GM18502 (cell line): ENCODE results near the gene TMEM183A.

ENCODE experiments used
- ATAC-seq: cut with Tn5 transposase; IDR thresholded peaks from one replicate; pipeline ENCODE4 v1.9.1; 2021; ENCODE audit warnings: mild to moderate bottlenecking; ENCODE audit not compliant: unreplicated experiment, poor library complexity

Gene TMEM183A

GRCh38 chr1:203044546-203045250 lies 37.5 kb downstream of the TMEM183A start:
- ATAC-seq = no peak

DNA sequence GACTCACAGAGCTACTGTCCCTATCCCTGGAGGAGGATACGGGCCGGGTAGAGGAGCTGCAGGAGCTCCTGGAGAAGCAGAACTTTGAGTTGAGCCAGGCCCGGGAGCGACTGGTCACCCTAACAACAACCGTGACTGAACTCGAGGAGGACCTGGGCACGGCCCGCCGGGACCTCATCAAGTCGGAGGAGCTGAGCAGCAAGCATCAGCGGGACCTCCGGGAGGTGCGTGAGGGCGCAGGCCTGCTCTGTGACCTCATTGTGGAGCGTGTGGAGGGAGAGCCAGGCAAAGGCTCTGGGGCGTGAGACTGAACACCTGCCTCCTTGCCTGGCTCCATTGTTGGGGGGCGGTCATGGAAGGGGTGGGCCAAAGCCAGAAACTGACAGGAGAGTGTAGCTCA lies 38.2 kb downstream of the TMEM183A start:
- ATAC-seq = no peak

GRCh38 chr1:203045821-203046594 lies 38.8 kb downstream of the TMEM183A start:
- no peak for ATAC-seq

GRCh38 chr1:203046984-203047630 lies 39.9 kb downstream of the TMEM183A start:
- no peak for ATAC-seq

GRCh38 chr1:203048086-203048485 lies 40.9 kb downstream of the TMEM183A start:
- no peak for ATAC-seq

GRCh38 chr1:203048555-203049051 lies 41.4 kb downstream of the TMEM183A start:
- no peak for ATAC-seq

DNA sequence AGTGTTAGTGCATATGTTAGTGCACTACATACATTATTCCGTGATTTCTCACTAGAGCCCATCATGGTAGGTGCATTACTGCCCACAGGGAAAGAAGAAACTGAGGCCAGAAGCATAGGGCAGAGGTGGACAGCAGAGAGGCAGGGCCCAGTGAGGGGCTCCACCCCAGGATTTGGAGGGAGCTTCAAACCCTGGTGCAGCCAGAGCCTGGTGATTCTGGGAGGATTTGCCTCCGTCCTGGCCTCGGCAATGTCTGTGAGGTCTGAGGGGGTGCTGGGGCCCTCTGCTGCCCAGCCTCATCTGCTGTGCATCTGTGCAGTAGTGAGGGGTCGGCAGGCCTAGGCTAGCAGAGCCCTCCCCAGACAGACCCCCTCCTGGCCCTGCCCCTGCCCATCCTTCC lies 41.9 kb downstream of the TMEM183A start:
- no peak for ATAC-seq

DNA sequence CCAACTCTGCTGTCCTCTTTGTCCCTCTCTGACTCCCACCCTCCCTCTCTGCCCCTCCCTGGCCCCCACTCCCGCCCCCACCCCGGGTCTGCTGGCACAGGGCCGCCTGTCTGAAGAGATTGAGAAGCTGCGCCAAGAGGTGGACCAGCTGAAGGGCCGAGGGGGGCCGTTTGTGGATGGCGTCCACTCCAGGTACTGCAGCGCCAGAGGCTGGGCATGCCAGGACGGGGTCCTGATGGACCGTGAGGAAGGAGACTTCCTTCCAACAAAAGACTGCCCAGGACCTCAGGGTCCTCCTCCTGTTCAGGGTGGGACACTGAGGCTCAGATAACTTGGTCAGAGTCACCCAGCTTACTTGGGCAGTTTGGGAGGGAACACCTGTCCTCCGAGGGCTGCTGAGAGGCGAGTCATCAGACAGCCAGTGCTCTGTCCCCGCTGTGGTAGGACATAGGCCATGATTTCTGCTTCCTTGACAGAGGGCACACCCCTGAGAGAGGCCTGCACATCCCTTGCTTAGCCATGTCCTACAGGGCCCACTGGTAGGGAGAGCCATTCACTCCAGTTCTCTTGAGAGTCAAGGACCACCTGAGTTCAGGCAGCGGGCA lies 42.5 kb downstream of the TMEM183A start:
- ATAC-seq = no peak

DNA sequence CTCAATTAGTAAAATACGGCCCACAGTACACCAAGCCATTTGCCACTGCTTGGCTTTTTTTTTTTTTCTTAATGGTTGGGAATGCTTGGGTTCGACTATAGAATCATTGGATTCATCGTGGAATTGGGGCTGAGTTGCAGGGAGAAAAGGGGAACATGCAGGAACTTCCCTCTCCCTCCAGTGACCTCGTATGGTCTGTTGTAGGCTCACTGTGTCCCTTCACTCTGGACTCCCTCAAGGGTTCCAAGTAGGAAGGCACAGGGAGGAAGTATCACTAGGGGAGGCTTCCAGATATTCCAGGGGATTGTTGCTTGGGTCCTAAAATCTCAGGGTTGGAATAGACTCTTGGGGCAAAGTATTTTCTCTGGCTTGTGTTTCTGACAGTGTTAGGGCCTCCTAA lies 43.7 kb downstream of the TMEM183A start:
- no peak for ATAC-seq

- ATAC-seq = no peak
These were observed 44.7 kb downstream of the TMEM183A start for GRCh38 chr1:203051841-203052324.

- no peak for ATAC-seq
These were observed 45.4 kb downstream of the TMEM183A start for GRCh38 chr1:203052601-203053000.

DNA sequence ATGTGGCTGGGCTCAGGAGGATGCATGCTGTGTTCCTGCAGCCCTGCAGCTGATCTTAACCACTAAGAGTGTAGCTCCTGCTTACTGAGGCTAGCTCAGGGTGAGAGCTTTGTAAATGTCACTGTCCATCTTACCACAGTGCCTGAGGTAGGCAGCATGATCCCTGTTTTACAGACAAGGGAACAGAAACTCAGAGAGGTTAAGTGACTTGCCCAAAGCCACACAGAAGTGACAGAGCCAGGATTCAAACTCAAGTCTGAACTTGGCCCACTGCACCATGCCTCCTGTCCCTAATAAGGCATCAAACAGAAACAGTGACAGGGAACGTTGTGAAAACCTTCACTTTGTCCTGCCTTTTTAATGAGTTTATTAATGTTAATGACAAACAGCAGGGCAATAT lies 47.0 kb downstream of the TMEM183A start:
- no peak for ATAC-seq

GRCh38 chr1:203054642-203055041 lies 47.5 kb downstream of the TMEM183A start:
- no peak for ATAC-seq

- ATAC-seq = no peak
These were observed 48.1 kb downstream of the TMEM183A start for GRCh38 chr1:203055161-203055799.

GRCh38 chr1:203056012-203056411 lies 48.8 kb downstream of the TMEM183A start:
- ATAC-seq = no peak

DNA sequence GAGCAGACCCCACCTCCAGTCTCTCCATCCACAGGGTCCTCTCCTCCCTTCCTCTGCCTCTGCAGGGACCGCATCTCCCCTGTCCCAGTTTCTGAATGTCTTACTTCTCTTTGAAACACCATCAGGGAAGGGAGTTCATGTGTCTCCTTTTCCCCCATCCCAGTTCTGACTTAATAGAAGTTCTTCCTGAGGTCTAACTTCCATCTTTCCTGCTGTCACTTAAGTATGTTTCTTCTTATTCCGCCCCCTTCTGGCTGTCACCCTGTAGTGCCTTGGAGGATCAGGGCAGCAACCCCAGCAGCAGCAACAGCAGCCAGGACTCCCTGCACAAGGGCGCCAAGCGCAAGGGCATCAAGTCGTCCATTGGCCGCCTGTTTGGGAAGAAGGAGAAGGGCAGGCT lies 49.3 kb downstream of the TMEM183A start:
- ATAC-seq = no peak

DNA sequence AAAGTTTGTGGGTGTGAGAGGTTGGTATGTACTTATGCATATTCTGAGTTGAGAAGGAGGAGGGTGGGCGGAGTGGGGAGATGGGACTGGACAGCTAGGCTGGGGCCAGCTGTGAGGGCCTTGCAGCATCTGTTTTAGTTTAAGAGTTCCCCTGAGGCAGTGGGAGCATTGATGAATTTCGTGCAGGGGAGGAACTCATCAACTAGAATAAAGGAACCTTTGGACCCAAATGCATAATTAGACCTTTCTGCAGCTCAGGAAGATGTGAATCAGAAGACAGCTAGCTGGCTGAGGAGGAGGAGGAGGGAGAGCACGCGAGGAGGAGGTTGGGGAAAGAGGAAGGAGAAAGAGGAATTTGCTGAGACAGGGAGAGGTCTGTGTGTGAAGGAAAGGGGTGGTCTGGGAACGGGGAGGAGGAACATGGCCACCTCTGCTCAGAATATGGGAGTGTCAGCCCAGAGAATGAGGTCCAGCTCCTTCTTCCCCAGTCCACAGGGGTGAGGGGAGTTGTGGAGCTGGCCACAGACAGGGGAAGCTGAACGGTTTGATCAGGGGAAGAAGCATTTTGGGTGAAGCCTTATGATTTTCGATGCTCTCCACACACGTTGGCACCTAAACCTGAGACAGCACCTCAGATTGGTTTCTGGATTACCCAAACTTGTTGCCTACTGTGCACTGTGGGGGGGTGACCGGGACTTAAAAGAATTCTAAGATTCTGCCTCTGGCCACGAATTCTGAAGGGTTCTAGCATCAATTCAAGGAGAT lies 50.9 kb downstream of the TMEM183A start:
- ATAC-seq = no peak

DNA sequence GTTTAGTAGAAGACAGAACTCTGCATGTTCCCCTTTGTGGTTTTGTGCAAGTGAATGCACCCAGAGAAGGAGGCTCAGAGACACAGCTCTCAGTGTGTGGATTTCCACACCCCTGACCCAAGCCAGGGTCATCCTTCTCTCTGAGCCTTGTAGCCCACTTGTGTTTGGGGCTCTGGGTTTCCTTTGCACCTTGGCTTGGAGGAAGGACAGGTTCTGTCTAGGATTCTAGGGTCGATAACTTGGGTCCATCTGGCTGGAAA lies 51.4 kb downstream of the TMEM183A start:
- ATAC-seq = no peak

DNA sequence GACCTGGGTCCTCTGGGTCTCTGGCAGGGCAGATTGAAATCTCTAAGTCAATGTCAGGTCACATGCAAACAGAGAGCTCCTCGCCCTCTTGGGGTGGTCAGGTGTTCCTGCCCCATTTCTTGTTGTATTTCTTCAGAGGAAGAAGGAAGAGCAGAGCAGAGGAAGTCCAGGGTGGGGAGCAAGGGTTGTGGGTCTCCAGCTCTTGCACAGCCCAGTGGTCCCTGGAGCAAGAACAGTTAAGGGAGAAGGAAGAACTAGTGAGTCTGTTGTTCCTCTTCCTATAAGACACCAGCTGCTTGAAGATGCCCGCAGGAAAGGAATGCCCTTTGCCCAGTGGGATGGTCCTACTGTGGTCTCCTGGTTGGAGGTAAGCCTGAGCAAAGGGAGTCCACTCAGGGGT lies 52.3 kb downstream of the TMEM183A start:
- ATAC-seq = no peak

DNA sequence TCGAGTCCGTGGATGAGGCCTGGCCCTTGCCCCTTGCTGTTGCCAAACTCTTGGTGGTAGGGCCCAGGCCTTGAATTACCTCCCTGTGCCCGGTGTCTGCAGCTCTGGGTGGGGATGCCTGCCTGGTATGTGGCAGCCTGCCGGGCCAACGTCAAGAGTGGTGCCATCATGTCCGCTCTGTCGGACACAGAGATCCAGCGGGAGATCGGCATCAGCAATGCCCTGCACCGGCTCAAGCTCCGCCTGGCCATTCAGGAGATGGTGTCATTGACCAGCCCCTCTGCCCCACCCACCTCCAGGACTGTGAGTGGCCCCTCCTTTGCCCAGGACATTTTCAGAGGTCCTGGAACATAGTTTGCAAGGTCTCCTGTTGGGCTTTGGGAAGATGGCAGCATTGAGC lies 52.9 kb downstream of the TMEM183A start:
- ATAC-seq = no peak
